WTC11 (cell line): ENCODE results near the gene LILRA6. TPM values are rescaled to one million over a fixed set of nuclear protein-coding genes. Genes with fewer than 3 reads are reported as not detected.

Experiments
- ATAC-seq: fragments of 200-7000 bp; cut with Tn5 transposase; 2 replicates; pipeline ENCODE4 v1.10.0; 2021; ENCODE audit warnings: mild to moderate bottlenecking, moderate library complexity
- CTCF ChIA-PET: fragments of 300-600 bp; sonication (Branson Sonifier 250); formaldehyde crosslinking; loops from one replicate; lab custom pipeline; 2021; ENCODE audit warnings: antibody characterized with exemption; lab: Charles Lee
- POLR2A ChIA-PET: fragments of 350-600 bp; sonication (Branson Sonifier 250); formaldehyde crosslinking; loops from one replicate; lab custom pipeline; 2021; ENCODE audit warnings: antibody characterized with exemption; lab: Charles Lee
- DNase-seq: peaks from one replicate; pipeline ENCODE4 v3.0.0; 2021; ENCODE audit warnings: low spot score
- H3K27ac Mint-ChIP-seq: 2 replicates; pipeline ENCODE4 v1.8.0; 2021; ENCODE audit warnings: mixed read lengths
- H3K27me3 Mint-ChIP-seq: 2 replicates; pipeline ENCODE4 v1.8.0; 2021; ENCODE audit warnings: low read depth, mild to moderate bottlenecking, moderate library complexity, mixed read lengths
- H3K36me3 Mint-ChIP-seq: 2 replicates; pipeline ENCODE4 v1.8.0; 2021; ENCODE audit warnings: mixed read lengths
- H3K4me1 Mint-ChIP-seq: 2 replicates; pipeline ENCODE4 v1.8.0; 2022; ENCODE audit warnings: mixed read lengths
- H3K4me3 Mint-ChIP-seq: 2 replicates; pipeline ENCODE4 v1.8.0; 2021; ENCODE audit warnings: mild to moderate bottlenecking, moderate library complexity, mixed read lengths
- H3K9me3 Mint-ChIP-seq: 2 replicates; pipeline ENCODE4 v1.8.0; 2021; ENCODE audit warnings: mixed read lengths
- ARID4B ChIP-seq: sonication (generic); formaldehyde crosslinking; IDR thresholded peaks from 2 replicates; pipeline ENCODE4 v1.8.0; 2023; ENCODE audit warnings: missing genetic modification reagents, mild to moderate bottlenecking, borderline replicate concordance
- ATF1 ChIP-seq: sonication (generic); formaldehyde crosslinking; IDR thresholded peaks from 2 replicates; pipeline ENCODE4 v1.8.1; 2023; ENCODE audit warnings: mild to moderate bottlenecking, moderate library complexity, missing genetic modification reagents
- CREM ChIP-seq: sonication (generic); formaldehyde crosslinking; IDR thresholded peaks from 2 replicates; pipeline ENCODE4 v1.8.1; 2022; ENCODE audit warnings: mild to moderate bottlenecking, missing genetic modification reagents, moderate library complexity
- E2F5 ChIP-seq: sonication (generic); formaldehyde crosslinking; IDR thresholded peaks from 2 replicates; pipeline ENCODE4 v1.8.1; 2022; ENCODE audit warnings: mild to moderate bottlenecking, moderate library complexity, missing genetic modification reagents
- ETV6 ChIP-seq: sonication (generic); formaldehyde crosslinking; IDR thresholded peaks from 2 replicates; pipeline ENCODE4 v1.8.1; 2022; ENCODE audit warnings: mild to moderate bottlenecking, missing genetic modification reagents
- GABPB1 ChIP-seq: sonication (generic); formaldehyde crosslinking; IDR thresholded peaks from 2 replicates; pipeline ENCODE4 v1.8.1; 2023; ENCODE audit warnings: mild to moderate bottlenecking, missing genetic modification reagents
- MYBL2 ChIP-seq: sonication (generic); formaldehyde crosslinking; IDR thresholded peaks from 2 replicates; pipeline ENCODE4 v1.8.1; 2023; ENCODE audit warnings: mild to moderate bottlenecking, moderate library complexity, missing genetic modification reagents
- NR1H2 ChIP-seq: sonication (generic); formaldehyde crosslinking; IDR thresholded peaks from 2 replicates; pipeline ENCODE4 v1.9.0; 2021; ENCODE audit warnings: mild to moderate bottlenecking, moderate library complexity, missing genetic modification reagents
- PRDM15 ChIP-seq: sonication (generic); formaldehyde crosslinking; IDR thresholded peaks from 2 replicates; pipeline ENCODE4 v1.8.0; 2022; ENCODE audit warnings: missing genetic modification reagents
- SP1 ChIP-seq: sonication (generic); formaldehyde crosslinking; conservative IDR thresholded peaks from 2 replicates; pipeline ENCODE4 v1.8.1; 2022; ENCODE audit warnings: missing genetic modification reagents
- USF1 ChIP-seq: sonication (generic); formaldehyde crosslinking; IDR thresholded peaks from 2 replicates; pipeline ENCODE4 v1.8.0; 2022; ENCODE audit warnings: mild to moderate bottlenecking, missing genetic modification reagents
- ZNF232 ChIP-seq: sonication (generic); formaldehyde crosslinking; IDR thresholded peaks from 2 replicates; pipeline ENCODE4 v1.8.0; 2022; ENCODE audit warnings: mild to moderate bottlenecking, missing genetic modification reagents
- total RNA-seq: library from RNA; stranded (reverse); gene quantifications from 3 replicates; pipeline ENCODE4 v1.2.3, GENCODE V29; 2021
- TF ChIP-seq, protein P1 (sequence below): sonication (generic); formaldehyde crosslinking; IDR thresholded peaks from 2 replicates; pipeline ENCODE4 v1.8.0; 2022; ENCODE audit warnings: mild to moderate bottlenecking, missing genetic modification reagents

The LILRA6 gene
- total RNA-seq, 1 experiment from 2014 or later: not detected

GRCh38 chr19:54189145-54189734 lies 53.4 kb downstream of the LILRA6 start, which contains the start of gene MBOAT7:
Gene MBOAT7, minus strand, starts transcription at chr19:54189580. Its CDS starts 1,072 bp downstream, at chr19:54188508.
- no peak for DNase-seq
- ChIA-PET CTCF (interaction anchor here (0.6 to 4.2 kb wide), 25 partner anchors 9 to 396 kb away, joined by 3 to 84 read pairs (median 4); partner anchors contain the start of genes CNOT3, LENG1, TMC4 and TTYH1), POLR2A (interaction anchor here (0.5 to 4.3 kb wide), 15 partner anchors 9 to 128 kb away, joined by 3 to 25 read pairs (median 5); partner anchors contain the start of genes RPS9 and TMC4)
- peak within 1 kb of the TSS; percentile 100 for H3K27ac Mint-ChIP-seq
- H3K36me3 Mint-ChIP-seq: peaks cover 37% of the 10 kb centered on the region
- peaks cover 3% of the 10 kb centered on the region; the same call in 1 of the 2 replicates for H3K27me3 Mint-ChIP-seq
- peak; percentile 2 for ATAC-seq
- peak; percentile 88; the same call in 1 of the 2 replicates for TF ChIP-seq ETV6 (CRISPR knock-in tag)
- TF ChIP-seq USF1 (CRISPR knock-in tag): no peak
- TF ChIP-seq ARID4B (CRISPR knock-in tag): 0 out of 2 replicates have a peak, but pooled peaks have one; percentile 64
- TF ChIP-seq ZNF232 (CRISPR knock-in tag): 0 out of 2 replicates have a peak, but pooled peaks have one; percentile 42
- peak; percentile 54; the same call in 1 of the 2 replicates for TF ChIP-seq MYBL2 (CRISPR knock-in tag)
- TF ChIP-seq CREM (CRISPR knock-in tag): 0 out of 2 replicates have a peak, but pooled peaks have one; percentile 53
- TF ChIP-seq, protein P1, sequence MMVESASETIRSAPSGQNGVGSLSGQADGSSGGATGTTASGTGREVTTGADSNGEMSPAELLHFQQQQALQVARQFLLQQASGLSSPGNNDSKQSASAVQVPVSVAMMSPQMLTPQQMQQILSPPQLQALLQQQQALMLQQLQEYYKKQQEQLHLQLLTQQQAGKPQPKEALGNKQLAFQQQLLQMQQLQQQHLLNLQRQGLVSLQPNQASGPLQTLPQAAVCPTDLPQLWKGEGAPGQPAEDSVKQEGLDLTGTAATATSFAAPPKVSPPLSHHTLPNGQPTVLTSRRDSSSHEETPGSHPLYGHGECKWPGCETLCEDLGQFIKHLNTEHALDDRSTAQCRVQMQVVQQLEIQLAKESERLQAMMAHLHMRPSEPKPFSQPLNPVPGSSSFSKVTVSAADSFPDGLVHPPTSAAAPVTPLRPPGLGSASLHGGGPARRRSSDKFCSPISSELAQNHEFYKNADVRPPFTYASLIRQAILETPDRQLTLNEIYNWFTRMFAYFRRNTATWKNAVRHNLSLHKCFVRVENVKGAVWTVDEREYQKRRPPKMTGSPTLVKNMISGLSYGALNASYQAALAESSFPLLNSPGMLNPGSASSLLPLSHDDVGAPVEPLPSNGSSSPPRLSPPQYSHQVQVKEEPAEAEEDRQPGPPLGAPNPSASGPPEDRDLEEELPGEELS (CRISPR knock-in tag): peak; percentile 71
- TF ChIP-seq PRDM15 (CRISPR knock-in tag): peak; percentile 93
- TF ChIP-seq GABPB1: 0 out of 2 replicates have a peak, but pooled peaks have one; percentile 23
- no peak for TF ChIP-seq NR1H2
- peak; percentile 76 for TF ChIP-seq E2F5 (CRISPR knock-in tag)
- TF ChIP-seq SP1 (CRISPR knock-in tag): 0 out of 2 replicates have a peak, but pooled peaks have one; percentile 29
- no peak for TF ChIP-seq ATF1 (CRISPR knock-in tag)
- peak within 1 kb of the TSS; percentile 85 for H3K4me3 Mint-ChIP-seq
- H3K4me1 Mint-ChIP-seq: peaks cover 35% of the 10 kb centered on the region
- no peaks in the 10 kb centered on the region for H3K9me3 Mint-ChIP-seq
